ENCODE data around the gene CLC.

Gene CLC

DNA sequence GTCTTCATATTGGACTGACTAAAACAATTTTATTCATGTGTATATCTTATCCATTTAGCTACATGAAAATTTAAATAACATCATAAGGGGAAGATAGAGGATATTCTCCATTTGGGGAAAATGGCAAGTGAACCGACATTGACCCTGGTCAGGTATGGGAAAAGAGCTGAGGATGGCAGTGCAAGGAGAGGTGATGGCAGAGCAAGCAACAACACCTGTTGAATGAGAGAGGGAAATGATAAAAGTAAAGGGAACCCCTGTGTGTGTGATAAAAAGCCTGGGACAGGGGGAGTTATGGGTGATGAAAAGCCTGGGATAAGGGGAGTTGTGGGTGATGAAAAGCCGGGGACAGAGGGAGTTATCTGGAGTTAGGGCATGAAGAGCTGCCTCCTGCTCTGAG, 4.0 kb downstream of the CLC start:
- Histone ChIP-seq H3K36me3 (ENCODE audit: insufficient read depth, low read length) (no peaks in the 10 kb centered on the region), H2AFZ (ENCODE audit: low read length) (no peak overlapping the region), H4K20me1 (ENCODE audit: insufficient read depth, low read length) (no peaks in the 10 kb centered on the region), H3K9ac (ENCODE audit: low read length) (no peak overlapping the region), H3K27ac (ENCODE audit: low read depth, low read length, poor library complexity, severe bottlenecking) (no peak overlapping the region), H3K4me1 (ENCODE audit: insufficient read depth, low read length, severe bottlenecking) (no peaks in the 10 kb centered on the region), H3K27me3 (ENCODE audit: insufficient read depth, low read length) (peaks cover 6% of the 10 kb centered on the region; the same call in 1 of the 2 replicates), H3K4me2 (ENCODE audit: low read length) (no peak overlapping the region), H3K9me2 (ENCODE audit: low read depth, low read length) (no peaks in the 10 kb centered on the region; the same call in 1 of the 2 replicates), H3K9me3 (ENCODE audit: low read length) (no peaks in the 10 kb centered on the region), H3K79me2 (ENCODE audit: insufficient read depth, low read length) (no peaks in the 10 kb centered on the region), H3F3A (ENCODE audit: insufficient read depth, low read length) (no peaks in the 10 kb centered on the region), H3K4me3 (ENCODE audit: low read depth, low read length, poor library complexity, severe bottlenecking) (no peak overlapping the region)
- TF ChIP-seq CTCF (IDR thresholded peaks at IDR 0.05; ENCODE audit: low read length) (no peak), EZH2 (IDR thresholded peaks at IDR 0.05; ENCODE audit: borderline replicate concordance, low read length) (no peak)

DNA sequence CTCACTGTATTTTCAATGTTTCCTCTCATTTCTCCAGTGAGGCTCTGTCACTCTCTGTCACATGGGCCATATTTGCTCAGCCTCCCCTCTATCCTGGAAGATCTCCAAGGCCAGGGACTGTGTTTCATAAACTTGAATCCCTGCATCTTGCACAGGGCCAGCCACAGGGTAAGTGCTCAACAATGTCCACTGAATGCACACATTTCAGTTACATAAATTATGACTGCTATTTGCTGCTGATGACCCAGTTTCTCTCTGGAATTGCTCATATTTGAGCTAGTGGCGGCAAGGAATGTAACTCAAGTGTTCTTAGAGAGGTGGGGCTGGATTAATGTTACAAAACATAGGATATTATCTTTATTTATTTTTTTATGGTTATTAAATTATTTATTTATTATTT, 6.1 kb downstream of the CLC start:
- H2AFZ ChIP-seq (ENCODE audit: low read length): no peak overlapping the region
- H3K79me2 ChIP-seq (ENCODE audit: insufficient read depth, low read length): no peaks in the 10 kb centered on the region
- TF ChIP-seq EZH2 (IDR thresholded peaks at IDR 0.05; ENCODE audit: borderline replicate concordance, low read length): no peak
- no peak for TF ChIP-seq CTCF (IDR thresholded peaks at IDR 0.05; ENCODE audit: low read length)
- no peaks in the 10 kb centered on the region for H3K27me3 ChIP-seq (ENCODE audit: insufficient read depth, low read length)
- H3K9me3 ChIP-seq (ENCODE audit: low read length): no peaks in the 10 kb centered on the region
- no peaks in the 10 kb centered on the region for H4K20me1 ChIP-seq (ENCODE audit: insufficient read depth, low read length)
- H3F3A ChIP-seq (ENCODE audit: insufficient read depth, low read length): no peaks in the 10 kb centered on the region
- no peak overlapping the region for H3K27ac ChIP-seq (ENCODE audit: low read depth, low read length, poor library complexity, severe bottlenecking)
- H3K36me3 ChIP-seq (ENCODE audit: insufficient read depth, low read length): no peaks in the 10 kb centered on the region
- H3K4me3 ChIP-seq (ENCODE audit: low read depth, low read length, poor library complexity, severe bottlenecking): no peak overlapping the region
- H3K9me2 ChIP-seq (ENCODE audit: low read depth, low read length): no peaks in the 10 kb centered on the region; the same call in 1 of the 2 replicates
- no peak overlapping the region for H3K4me2 ChIP-seq (ENCODE audit: low read length)
- H3K4me1 ChIP-seq (ENCODE audit: insufficient read depth, low read length, severe bottlenecking): no peaks in the 10 kb centered on the region
- no peak overlapping the region for H3K9ac ChIP-seq (ENCODE audit: low read length)

DNA sequence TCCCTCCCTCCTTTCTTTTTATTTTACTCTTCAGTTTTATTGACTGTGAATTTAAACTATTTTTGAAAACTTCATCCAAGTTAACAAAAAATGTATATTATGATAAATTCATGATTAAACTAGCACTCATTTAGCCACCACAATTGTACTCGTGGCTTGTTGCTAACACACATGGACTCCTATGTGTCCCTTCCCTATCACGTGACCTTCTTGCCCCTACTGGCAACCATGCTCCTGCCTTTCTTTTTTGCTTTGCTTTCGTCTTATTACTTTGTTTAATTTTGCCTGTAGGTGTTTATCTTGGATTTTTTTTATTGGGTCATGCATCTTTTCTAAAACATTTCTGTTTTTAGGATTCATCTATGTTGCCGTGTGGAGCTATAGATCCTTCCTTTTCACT, 8.2 kb downstream of the CLC start:
- TF ChIP-seq CTCF (IDR thresholded peaks at IDR 0.05; ENCODE audit: low read length) (no peak), EZH2 (IDR thresholded peaks at IDR 0.05; ENCODE audit: borderline replicate concordance, low read length) (no peak)
- no peak overlapping the region for H3K4me2 ChIP-seq (ENCODE audit: low read length)
- H3K27me3 ChIP-seq (ENCODE audit: insufficient read depth, low read length): no peaks in the 10 kb centered on the region

More for the DNA sequence above, 8.2 kb downstream of the CLC start:
- no peaks in the 10 kb centered on the region; the same call in 1 of the 2 replicates for H3K9me2 ChIP-seq (ENCODE audit: low read depth, low read length)
- H3K27ac ChIP-seq (ENCODE audit: low read depth, low read length, poor library complexity, severe bottlenecking): no peak overlapping the region
- no peaks in the 10 kb centered on the region for H4K20me1 ChIP-seq (ENCODE audit: insufficient read depth, low read length)
- H3F3A ChIP-seq (ENCODE audit: insufficient read depth, low read length): no peaks in the 10 kb centered on the region
- no peaks in the 10 kb centered on the region for H3K9me3 ChIP-seq (ENCODE audit: low read length)
- H3K9ac ChIP-seq (ENCODE audit: low read length): no peak overlapping the region
- H3K79me2 ChIP-seq (ENCODE audit: insufficient read depth, low read length): no peaks in the 10 kb centered on the region
- H3K4me3 ChIP-seq (ENCODE audit: low read depth, low read length, poor library complexity, severe bottlenecking): no peak overlapping the region
- H3K4me1 ChIP-seq (ENCODE audit: insufficient read depth, low read length, severe bottlenecking): no peaks in the 10 kb centered on the region
- no peaks in the 10 kb centered on the region for H3K36me3 ChIP-seq (ENCODE audit: insufficient read depth, low read length)
- no peak overlapping the region for H2AFZ ChIP-seq (ENCODE audit: low read length)

Data from OCI-LY1 (cell line).